A673 (cell line): ENCODE results near the gene SKI.

Experiments
- CTCF ChIP-seq: fragments of 300-800, 200-600 bp; sonication (generic); conservative IDR thresholded peaks from 2 replicates; pipeline ENCODE4 v1.5.1; 2017; ENCODE audit warnings: low read depth, mild to moderate bottlenecking, antibody characterized with exemption, low read length, moderate library complexity, mixed read lengths
- EZH2 ChIP-seq: fragments of 200-600 bp; sonication (generic); IDR thresholded peaks from 2 replicates; pipeline ENCODE4 v1.6.1; 2017; ENCODE audit warnings: borderline replicate concordance, low read depth, mild to moderate bottlenecking, mixed read lengths, antibody characterized with exemption, low read length; ENCODE audit not compliant: poor library complexity, severe bottlenecking

- no peak for TF ChIP-seq EZH2
- no peak for TF ChIP-seq CTCF
Observed at GRCh38 chr1:2184531-2184930, 43.6 kb upstream of the SKI start.
